H1 (cell line): ENCODE measurements around the gene DBH. TPM values are rescaled to one million over a fixed set of nuclear protein-coding genes. Genes with fewer than 3 reads are reported as not detected.

Source experiments
- CTCF ChIA-PET: fragments of 300-600 bp; sonication (Branson Sonifier 250); formaldehyde crosslinking; loops from one replicate; lab custom pipeline; 2021; ENCODE audit not compliant: partially characterized antibody; lab: Charles Lee
- POLR2A ChIA-PET: fragments of 300-600 bp; sonication (Branson Sonifier 250); formaldehyde crosslinking; loops from one replicate; lab custom pipeline; 2021; ENCODE audit warnings: inconsistent platforms; ENCODE audit not compliant: partially characterized antibody; lab: Charles Lee
- DNase-seq, 2 experiments: peaks; one replicate each; pipeline versions ENCODE4 v3.0.0 to v3.0.0-alpha.2; 2010 to 2022; ENCODE audit warnings: low spot score in 2 of 2, low read depth in 1 of 2, mixed read lengths in 1 of 2
- FAIRE-seq: peaks from 2 replicates; lab custom pipeline; 2011; peaks lifted over from hg19 to GRCh38; lab: Jason Lieb, UNC
- H2AFZ ChIP-seq: 2 replicates; pipeline ENCODE4 v1.8.1; 2012; ENCODE audit warnings: low read length, inconsistent platforms
- H2AK5ac ChIP-seq: 2 replicates; pipeline ENCODE4 v1.6.1; 2013; ENCODE audit warnings: low read depth, low read length
- H2BK120ac ChIP-seq: replicated peaks from 2 replicates; pipeline ENCODE3; 2013; ENCODE audit warnings: low read depth, low read length, inconsistent platforms
- H2BK12ac ChIP-seq: 2 replicates; pipeline ENCODE4 v1.6.1; 2013; ENCODE audit warnings: low read depth, low read length
- H2BK15ac ChIP-seq: 2 replicates; pipeline ENCODE4 v1.6.1; 2013; ENCODE audit warnings: low read length
- H2BK20ac ChIP-seq: 2 replicates; pipeline ENCODE4 v1.6.1; 2013; ENCODE audit warnings: low read length
- H2BK5ac ChIP-seq: 2 replicates; pipeline ENCODE4 v1.6.1; 2013; ENCODE audit warnings: low read depth, low read length
- H3K14ac ChIP-seq: 2 replicates; pipeline ENCODE4 v1.6.1; 2013; ENCODE audit warnings: inconsistent platforms; ENCODE audit not compliant: insufficient read length
- H3K18ac ChIP-seq: 2 replicates; pipeline ENCODE4 v1.6.1; 2013; ENCODE audit warnings: low read length; ENCODE audit errors: extremely low read depth
- H3K23ac ChIP-seq: 2 replicates; pipeline ENCODE4 v1.6.1; 2013; ENCODE audit warnings: inconsistent platforms; ENCODE audit not compliant: insufficient read length
- H3K23me2 ChIP-seq: 2 replicates; pipeline ENCODE4 v1.6.1; 2013; ENCODE audit warnings: low read depth, low read length
- H3K27ac ChIP-seq: 2 replicates; pipeline ENCODE4 v1.6.1; 2011; ENCODE audit warnings: low read depth, low read length, inconsistent platforms
- H3K27me3 ChIP-seq, 4 experiments: replicated peaks in 1 of 4; 1 replicate in 1 of 4; 2 replicates in 3 of 4; pipeline versions ENCODE4 v1.6.1 to v1.8.1; 2011 to 2013; ENCODE audit warnings: low read length in 3 of 4, mild to moderate bottlenecking in 3 of 4, inconsistent platforms in 2 of 4, mixed read lengths in 2 of 4, moderate library complexity in 1 of 4; ENCODE audit not compliant: control insufficient read depth in 3 of 4, insufficient read depth in 3 of 4; ENCODE audit errors: extremely low read depth in 1 of 4
- H3K36me3 ChIP-seq, 4 experiments: 2 replicates each; pipeline versions ENCODE4 v1.6.1 to v1.8.1; 2011 to 2013; ENCODE audit warnings: mild to moderate bottlenecking in 4 of 4, low read length in 3 of 4, moderate library complexity in 2 of 4, control low read depth in 1 of 4, inconsistent platforms in 1 of 4; ENCODE audit not compliant: insufficient read depth in 4 of 4, control insufficient read depth in 2 of 4
- H3K4ac ChIP-seq: replicated peaks from 2 replicates; pipeline ENCODE3; 2013; ENCODE audit warnings: low read length, low read depth, mixed read lengths, inconsistent platforms; ENCODE audit not compliant: insufficient read length
- H3K4me1 ChIP-seq, 4 experiments: replicated peaks in 1 of 4; 1 replicate in 1 of 4; 2 replicates in 3 of 4; pipeline versions ENCODE4 v1.6.1 to v1.8.1; 2011 to 2013; ENCODE audit warnings: low read length in 3 of 4, inconsistent platforms in 2 of 4, mixed read lengths in 1 of 4; ENCODE audit not compliant: insufficient read depth in 4 of 4, control insufficient read depth in 3 of 4
- H3K4me2 ChIP-seq, 2 experiments: 2 replicates each; pipeline versions ENCODE4 v1.6.1 to v1.8.1; 2011 to 2013; ENCODE audit warnings: low read depth in 2 of 2, low read length in 2 of 2, control low read depth in 1 of 2, inconsistent platforms in 1 of 2, mild to moderate bottlenecking in 1 of 2; ENCODE audit not compliant: insufficient read depth in 1 of 2
- H3K4me3 ChIP-seq, 4 experiments: fragments of 200-600, 300-600 bp in 1 of 4; sonication (generic), shearing (Covaris generic), sonication (Bioruptor Twin) in 1 of 4; 2 replicates each; pipeline versions ENCODE4 v1.5.1 to v1.8.1; 2011 to 2016; ENCODE audit warnings: low read length in 4 of 4, low read depth in 3 of 4, control low read depth in 2 of 4, inconsistent platforms in 2 of 4, mild to moderate bottlenecking in 2 of 4, mixed read lengths in 1 of 4, moderate library complexity in 1 of 4; ENCODE audit not compliant: insufficient read depth in 2 of 4; ENCODE audit errors: extremely low read depth in 1 of 4
- H3K56ac ChIP-seq: replicated peaks from 2 replicates; pipeline ENCODE3; 2013; ENCODE audit warnings: low read depth, mild to moderate bottlenecking, mixed read lengths, low read length, inconsistent platforms; ENCODE audit not compliant: insufficient read length
- H3K79me1 ChIP-seq: 2 replicates; pipeline ENCODE4 v1.6.1; 2013; ENCODE audit warnings: low read depth, low read length, control low read depth
- H3K79me2 ChIP-seq, 2 experiments: 2 replicates each; pipeline versions ENCODE4 v1.6.1 to v1.8.1; 2012 to 2013; ENCODE audit warnings: low read length in 2 of 2, mild to moderate bottlenecking in 2 of 2, inconsistent platforms in 1 of 2; ENCODE audit not compliant: insufficient read depth in 2 of 2, control insufficient read depth in 1 of 2
- H3K9ac ChIP-seq, 4 experiments: replicated peaks in 1 of 4; 1 replicate in 1 of 4; 2 replicates in 3 of 4; pipeline versions ENCODE4 v1.6.1 to v1.8.1; 2011 to 2013; ENCODE audit warnings: low read depth in 3 of 4, low read length in 3 of 4, control low read depth in 2 of 4, mild to moderate bottlenecking in 2 of 4, moderate library complexity in 2 of 4, inconsistent platforms in 1 of 4; ENCODE audit errors: extremely low read depth in 1 of 4
- H3K9me3 ChIP-seq, 2 experiments: 2 replicates each; pipeline versions ENCODE4 v1.6.1 to v1.8.1; 2012 to 2013; ENCODE audit warnings: mild to moderate bottlenecking in 2 of 2, moderate library complexity in 2 of 2, control low read depth in 1 of 2, inconsistent platforms in 1 of 2, low read depth in 1 of 2, low read length in 1 of 2, mixed read lengths in 1 of 2; ENCODE audit not compliant: insufficient read depth in 2 of 2
- H4K20me1 ChIP-seq, 2 experiments: replicated peaks in 1 of 2; 2 replicates each; pipeline versions ENCODE3 to v1.8.1; 2011 to 2013; ENCODE audit warnings: inconsistent platforms in 2 of 2, low read length in 2 of 2, mild to moderate bottlenecking in 1 of 2; ENCODE audit not compliant: insufficient read depth in 2 of 2, control insufficient read depth in 1 of 2
- H4K5ac ChIP-seq: 2 replicates; pipeline ENCODE4 v1.6.1; 2013; ENCODE audit warnings: low read length, low read depth, mixed read lengths, inconsistent platforms; ENCODE audit not compliant: insufficient read length
- H4K8ac ChIP-seq: 2 replicates; pipeline ENCODE4 v1.8.0; 2013; ENCODE audit warnings: mild to moderate bottlenecking, moderate library complexity, low read length, inconsistent platforms; ENCODE audit not compliant: insufficient read depth; ENCODE audit errors: extremely low read depth
- H4K91ac ChIP-seq: replicated peaks from 2 replicates; pipeline ENCODE3; 2013; ENCODE audit warnings: low read length, mixed read lengths, inconsistent platforms; ENCODE audit not compliant: insufficient read length
- TBP ChIP-seq: IDR thresholded peaks from 2 replicates; pipeline ENCODE4 v1.6.1; 2011; ENCODE audit warnings: low read depth, low read length, improper control_type of control experiment
- WGBS, 2 experiments: shearing (Covaris generic) in 1 of 2; methylation state at CpG; one replicate each; pipeline versions ENCODE4 v1.1.6 to v1.1.7; 2013 to 2015; ENCODE audit warnings: low lambda C conversion rate in 2 of 2, mixed read lengths in 2 of 2, inconsistent platforms in 1 of 2, low coverage in 1 of 2, missing lambda C conversion rate in 1 of 2; ENCODE audit not compliant: insufficient replicate concordance in 2 of 2, insufficient coverage in 1 of 2, insufficient read length in 1 of 2; ENCODE audit errors: extremely low coverage in 1 of 2, missing lambda C conversion rate in 1 of 2; 5-methylcytosine and 5-hydroxymethylcytosine counted together
- polyA plus RNA-seq, 7 experiments: library from polyadenylated mRNA; depleted of rRNA in 3 of 7; stranded (reverse) in 5 of 7; unstranded in 2 of 7; fragments of >200 nt in 5 of 7; fragments of 200-250 nt in 2 of 7; gene quantifications; 1 replicate in 5 of 7; 2 replicates in 1 of 7; 4 replicates in 1 of 7; pipeline versions ENCODE4 v1.2.1 to v1.2.3, GENCODE V29; 2011 to 2013; ENCODE audit warnings: missing spikeins in 2 of 7, mixed read lengths in 2 of 7
- total RNA-seq: library from RNA; stranded (reverse); fragmentation: NEBNext Ultra II Directional; extraction: Animal tissue kit (Norgen Biotek cat#: 25700); gene quantifications from 2 replicates; pipeline ENCODE4 v1.2.1, GENCODE V29; 2021

The DBH gene
- total and polyA plus RNA-seq, 2 of the 8 experiments (the other 6 are each of a cell fraction or from before 2014, with no cell fraction given): 0.18 TPM; not detected in 1

GRCh38 chr9:133659516-133659915, 23.4 kb downstream of the DBH start:
- Histone ChIP-seq H3K9ac (no peak overlapping the region), H3K79me1 (no peaks in the 10 kb centered on the region), H2BK5ac (no peak overlapping the region), H2BK15ac (peak overlapping the region; percentile 29; the same call in 1 of the 2 replicates), H3K14ac (no peak overlapping the region), H3K4me3 (no peak overlapping the region), H3K9me3 (no peaks in the 10 kb centered on the region), H3K23me2 (peaks cover 3% of the 10 kb centered on the region; the same call in 1 of the 2 replicates), H3K23ac (no peak overlapping the region), H3K56ac (no peak overlapping the region), H3K4me1 (peaks cover 0 to 15% (median 8%) of the 10 kb centered on the region in 4 experiments; a peak in 5 of 7 replicates), H2AK5ac (no peak overlapping the region), H3K27ac (no peak overlapping the region), H4K5ac (no peak overlapping the region), H3K18ac (no peak overlapping the region), H4K20me1 (no peaks in the 10 kb centered on the region), H4K91ac (no peak overlapping the region), H2BK20ac (no peak overlapping the region), H2AFZ (no peak overlapping the region), H2BK12ac (no peak overlapping the region), H2BK120ac (no peak overlapping the region), H4K8ac (no peak overlapping the region), H3K4me2 (peak overlapping the region in 1 of 2 experiments; percentile 42; a peak in 1 of 4 replicates), H3K27me3 (peaks cover 0 to 12% (median 11%) of the 10 kb centered on the region in 4 experiments; a peak in 3 of 7 replicates), H3K36me3 (no peaks in the 10 kb centered on the region), H3K4ac (no peak overlapping the region), H3K79me2 (no peaks in the 10 kb centered on the region)
- no peak for TF ChIP-seq TBP
- FAIRE-seq (no peak), DNase-seq (no peak)
- ChIA-PET POLR2A (interaction anchor here (0.8 to 1.0 kb wide), 2 partner anchors 12 to 304 kb away, joined by 3 read pairs; partner anchors contain the start of gene SURF1), CTCF (interaction anchor here (0.8 to 1.7 kb wide), 11 partner anchors 8 to 126 kb away, joined by 3 to 7 read pairs (median 4); partner anchors contain the start of gene ADAMTSL2)
- 78% methylated on average over 13 of the region's 13 CpGs; no CpG with 5 or more reads in 1 of the 2 experiments for WGBS, 2 experiments
